PFSK-1 (cell line): ENCODE results near the gene RGS3.

Source experiments
- POLR2AphosphoS5 ChIP-seq: IDR thresholded peaks from 2 replicates; pipeline ENCODE4 v1.6.1; 2012; ENCODE audit warnings: low read depth, mild to moderate bottlenecking, control low read depth, low read length, moderate library complexity
- TAF1 ChIP-seq: IDR thresholded peaks from 2 replicates; pipeline ENCODE4 v1.6.1; 2012; ENCODE audit warnings: low read length, control low read depth, borderline replicate concordance; ENCODE audit not compliant: insufficient read depth

GRCh38 chr9:113425072-113425471 lies 38.5 kb upstream of the RGS3 start:
- TF ChIP-seq TAF1: no peak
- TF ChIP-seq POLR2AphosphoS5: no peak
